AG04449 (cell line): ENCODE data around the gene TKT.
"Not testable (repeated sequence)": the region's sequence is repeated elsewhere in the genome, so short reads cannot be mapped to it uniquely, and the experiment has no call there.

Experiments
- CTCF ChIA-PET: fragments of 350-600 bp; formaldehyde crosslinking; extraction: SDS; loops from one replicate; lab custom pipeline; 2021; ENCODE audit warnings: antibody characterized with exemption; lab: Yijun Ruan, JAX
- POLR2A ChIA-PET: fragments of 400-600, 350-600 bp; formaldehyde crosslinking; extraction: SDS; loops from one replicate; lab custom pipeline; 2020; ENCODE audit warnings: antibody characterized with exemption, inconsistent platforms; lab: Yijun Ruan, JAX
- DNase-seq: peaks from one replicate; pipeline ENCODE4 v3.0.0-alpha.2; 2010; ENCODE audit warnings: low read depth, low spot score
- H3K4me3 ChIP-seq: 2 replicates; pipeline ENCODE4 v1.5.1; 2011; ENCODE audit warnings: low read depth, mild to moderate bottlenecking, control low read depth, low read length
- CTCF ChIP-seq: IDR thresholded peaks from one replicate; pipeline ENCODE4 v1.5.1; 2011; ENCODE audit warnings: mild to moderate bottlenecking, moderate library complexity, low read length, control low read depth, inconsistent platforms; ENCODE audit not compliant: insufficient read depth; ENCODE audit errors: missing control alignments

TKT gene

GRCh38 chr3:53278667-53279066 lies 22.8 kb upstream of the TKT start:
- POLR2A ChIA-PET: no interaction called here
- no peak overlapping the region for H3K4me3 ChIP-seq
- CTCF ChIA-PET: no interaction called here
- no peak for TF ChIP-seq CTCF
- no peak for DNase-seq

- no peak for TF ChIP-seq CTCF
- no peak for DNase-seq
- ChIA-PET POLR2A (no interaction called here), CTCF (interaction anchor here (1.7 to 4.1 kb wide), 2 partner anchors 11 to 24 kb away, joined by 6 to 17 read pairs; no protein-coding TSS in a partner anchor)
- H3K4me3 ChIP-seq: no peak overlapping the region
These were observed 19.2 kb upstream of the TKT start for GRCh38 chr3:53274938-53275605.

- CTCF ChIA-PET: interaction anchor here (1.9 to 4.1 kb wide), 2 partner anchors 13 to 139 kb away, joined by 5 to 17 read pairs; no protein-coding TSS in a partner anchor
- DNase-seq: no peak
- TF ChIP-seq CTCF: no peak
- no peak overlapping the region for H3K4me3 ChIP-seq
- POLR2A ChIA-PET: no interaction called here
These were observed 17.4 kb upstream of the TKT start for GRCh38 chr3:53273146-53273670.

GRCh38 chr3:53269888-53270880 lies 14.4 kb upstream of the TKT start:
- POLR2A ChIA-PET: interaction anchor here (0.6 kb wide), 1 partner anchor 187 kb away, joined by 6 read pairs; no protein-coding TSS in a partner anchor
- CTCF ChIA-PET: interaction anchor here (1.2 to 1.4 kb wide), 3 partner anchors 16 to 29 kb away, joined by 3 to 4 read pairs (median 3); no protein-coding TSS in a partner anchor
- no peak for TF ChIP-seq CTCF
- peak; percentile 93 for DNase-seq
- H3K4me3 ChIP-seq: no peak overlapping the region

GRCh38 chr3:53269193-53269592 lies 13.4 kb upstream of the TKT start:
- CTCF ChIA-PET: interaction anchor here (1.0 kb wide), 1 partner anchor 30 kb away, joined by 3 read pairs; no protein-coding TSS in a partner anchor
- DNase-seq, POLR2A ChIA-PET, H3K4me3 ChIP-seq: not testable (repeated sequence)

- no peak for DNase-seq
- ChIA-PET CTCF (interaction anchor here (0.6 kb wide), 1 partner anchor 1627 kb away, joined by 4 read pairs; no protein-coding TSS in a partner anchor), POLR2A (no interaction called here)
- no peak overlapping the region for H3K4me3 ChIP-seq
- no peak for TF ChIP-seq CTCF
These were observed 11.9 kb upstream of the TKT start for GRCh38 chr3:53267766-53268165.
